Endothelial cell of umbilical vein (primary cell): ENCODE measurements around the gene SMOC2.

Experiments used
- CTCF ChIP-seq, 2 donors: IDR thresholded peaks; 1 replicate in 1 of 2; 2 replicates in 1 of 2; pipeline ENCODE4 v1.5.1; 2011; ENCODE audit warnings: low read length in 2 of 2, mild to moderate bottlenecking in 2 of 2, moderate library complexity in 2 of 2, control low read depth in 1 of 2, inconsistent platforms in 1 of 2, low read depth in 1 of 2; ENCODE audit not compliant: insufficient read depth in 1 of 2; ENCODE audit errors: extremely low read depth in 1 of 2
- JUN ChIP-seq: IDR thresholded peaks from 2 replicates; pipeline ENCODE4 v1.6.1; 2011; ENCODE audit warnings: borderline replicate concordance, low read depth; ENCODE audit not compliant: insufficient read length, insufficient read depth
- POLR2AphosphoS5 ChIP-seq: IDR thresholded peaks from 2 replicates; pipeline ENCODE4 v1.6.1; 2012; ENCODE audit warnings: low read depth, mild to moderate bottlenecking, control low read depth, low read length, moderate library complexity; ENCODE audit not compliant: insufficient read depth

GRCh38 chr6:168699631-168700295 lies 258.8 kb downstream of the SMOC2 start:
- TF ChIP-seq CTCF (IDR thresholded peaks at IDR 0.05; ENCODE audit: extremely low read depth in 1 of 2, insufficient read depth in 1 of 2, low read depth in 1 of 2, low read length in 2 of 2) (no peak), JUN (no peak), POLR2AphosphoS5 (no peak)
